Vagina (tissue), 2 donors: Measurements from ENCODE around the gene LRRC31. TPM values are rescaled to one million over a fixed set of nuclear protein-coding genes. Genes with fewer than 3 reads are reported as not detected.

Source experiments
- DNase-seq, 2 donors: peaks; one replicate each; pipeline ENCODE4 v3.0.0-alpha.2; 2017; ENCODE audit errors: extremely low spot score in 2 of 2
- H3K27ac ChIP-seq: fragments of 200-600 bp; sonication (generic); one replicate; pipeline ENCODE4 v1.5.1; 2019
- H3K27me3 ChIP-seq: fragments of 200-600 bp; sonication (generic); one replicate; pipeline ENCODE4 v1.5.1; 2019
- H3K36me3 ChIP-seq, 2 donors: fragments of 200-600 bp; sonication (generic); one replicate each; pipeline ENCODE4 v1.5.1; 2017 to 2019
- H3K4me1 ChIP-seq: fragments of 200-600 bp; sonication (generic); one replicate; pipeline ENCODE4 v1.5.1; 2019
- H3K4me3 ChIP-seq, 2 donors: fragments of 200-600 bp; sonication (generic); 1 replicate in 1 of 2; 2 replicates in 1 of 2; pipeline ENCODE4 v1.5.1; 2016 to 2019
- H3K9me3 ChIP-seq: fragments of 200-600 bp; sonication (generic); one replicate; pipeline ENCODE4 v1.5.1; 2019
- POLR2A ChIP-seq, 2 donors: fragments of 450-650 bp; IDR thresholded peaks; one replicate each; pipeline ENCODE4 v1.6.1; 2017; ENCODE audit warnings: antibody characterized with exemption in 2 of 2, mild to moderate bottlenecking in 2 of 2, moderate library complexity in 2 of 2
- POLR2AphosphoS5 ChIP-seq, 2 donors: sonication (generic); formaldehyde crosslinking; IDR thresholded peaks; one replicate each; pipeline ENCODE4 v1.9.0; 2017; ENCODE audit warnings: antibody characterized with exemption in 2 of 2, mild to moderate bottlenecking in 2 of 2, low read depth in 1 of 2; ENCODE audit not compliant: insufficient read depth in 1 of 2
- intact Hi-C: fragments of 100-400 bp; cut with DNase I; formaldehyde crosslinking; loops from one replicate; pipeline ENCODE4 v1.15.1; 2023
- total RNA-seq: library from RNA; depleted of rRNA; stranded (reverse); fragments of >200 nt; gene quantifications from one replicate; pipeline ENCODE4 v1.2.3, GENCODE V29; 2016
- TF ChIP-seq, protein P1 (sequence below), 3 experiments: fragments of 450-650 bp in 2 of 3; fragments of 200-600 bp in 1 of 3; sonication (generic) in 1 of 3; IDR thresholded peaks; one replicate each; pipeline ENCODE4 v1.5.1; 2017 to 2019; ENCODE audit warnings: antibody characterized with exemption in 3 of 3, mild to moderate bottlenecking in 2 of 3, moderate library complexity in 2 of 3

LRRC31 gene
- total RNA-seq, 1 donor from 2014 or later: not detected

DNA sequence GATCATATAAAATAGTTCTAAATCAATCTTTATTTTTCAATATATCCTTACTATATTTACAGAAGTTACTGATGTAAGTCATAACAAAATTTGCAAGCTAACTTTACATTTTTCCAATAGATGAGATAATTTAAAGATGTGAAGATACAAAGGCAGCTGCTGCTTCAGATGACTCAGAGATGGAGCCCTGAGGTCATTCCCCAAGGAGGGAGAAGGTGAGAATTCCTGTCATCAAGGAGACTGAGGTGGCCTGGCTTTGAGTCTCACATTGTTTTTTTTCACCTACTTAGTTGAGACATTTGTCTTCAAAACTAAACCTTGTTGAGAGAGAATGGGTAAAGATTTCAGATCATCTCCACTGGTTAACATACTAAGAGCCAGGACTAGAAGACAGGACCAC is 37.7 kb upstream of the LRRC31 start:
- no peaks in the 10 kb centered on the region for H3K9me3 ChIP-seq
- no peaks in the 10 kb centered on the region for H3K27me3 ChIP-seq
- no peak overlapping the region for H3K4me3 ChIP-seq
- H3K36me3 ChIP-seq: no peaks in the 10 kb centered on the region
- TF ChIP-seq POLR2A (IDR thresholded peaks at IDR 0.05) (no peak), POLR2AphosphoS5 (IDR thresholded peaks at IDR 0.05; ENCODE audit: insufficient read depth in 1 of 2, low read depth in 1 of 2) (no peak)
- TF ChIP-seq, protein P1, sequence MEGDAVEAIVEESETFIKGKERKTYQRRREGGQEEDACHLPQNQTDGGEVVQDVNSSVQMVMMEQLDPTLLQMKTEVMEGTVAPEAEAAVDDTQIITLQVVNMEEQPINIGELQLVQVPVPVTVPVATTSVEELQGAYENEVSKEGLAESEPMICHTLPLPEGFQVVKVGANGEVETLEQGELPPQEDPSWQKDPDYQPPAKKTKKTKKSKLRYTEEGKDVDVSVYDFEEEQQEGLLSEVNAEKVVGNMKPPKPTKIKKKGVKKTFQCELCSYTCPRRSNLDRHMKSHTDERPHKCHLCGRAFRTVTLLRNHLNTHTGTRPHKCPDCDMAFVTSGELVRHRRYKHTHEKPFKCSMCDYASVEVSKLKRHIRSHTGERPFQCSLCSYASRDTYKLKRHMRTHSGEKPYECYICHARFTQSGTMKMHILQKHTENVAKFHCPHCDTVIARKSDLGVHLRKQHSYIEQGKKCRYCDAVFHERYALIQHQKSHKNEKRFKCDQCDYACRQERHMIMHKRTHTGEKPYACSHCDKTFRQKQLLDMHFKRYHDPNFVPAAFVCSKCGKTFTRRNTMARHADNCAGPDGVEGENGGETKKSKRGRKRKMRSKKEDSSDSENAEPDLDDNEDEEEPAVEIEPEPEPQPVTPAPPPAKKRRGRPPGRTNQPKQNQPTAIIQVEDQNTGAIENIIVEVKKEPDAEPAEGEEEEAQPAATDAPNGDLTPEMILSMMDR (IDR thresholded peaks at IDR 0.05): no peak
- H3K4me1 ChIP-seq: no peaks in the 10 kb centered on the region
- intact Hi-C loops: no loop called here
- no peak overlapping the region for H3K27ac ChIP-seq
- no peak for DNase-seq

DNA sequence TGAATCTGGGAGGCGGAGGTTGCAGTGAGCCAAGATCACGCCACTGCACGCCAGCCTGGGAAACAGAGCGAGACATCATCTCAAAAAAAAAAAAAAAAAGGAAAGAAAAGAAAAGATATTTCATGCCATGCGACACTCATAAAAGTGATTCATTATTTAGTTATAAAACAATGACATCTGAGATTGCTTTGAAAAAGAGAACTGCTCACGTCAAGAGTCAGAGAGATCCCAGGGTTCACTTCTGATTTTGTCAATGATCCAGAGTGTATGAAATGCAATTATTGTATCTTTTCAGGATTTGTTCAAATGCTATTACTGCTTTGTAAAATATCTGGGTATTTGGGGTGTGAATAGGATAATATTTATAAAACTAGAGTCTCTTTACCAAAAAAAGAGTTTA is 35.7 kb upstream of the LRRC31 start:
- Histone ChIP-seq H3K4me1 (no peaks in the 10 kb centered on the region), H3K9me3 (peaks cover 6% of the 10 kb centered on the region), H3K4me3 (no peak overlapping the region), H3K36me3 (no peaks in the 10 kb centered on the region), H3K27me3 (no peaks in the 10 kb centered on the region), H3K27ac (no peak overlapping the region)
- intact Hi-C loops: no loop called here
- no peak for TF ChIP-seq POLR2AphosphoS5 (IDR thresholded peaks at IDR 0.05; ENCODE audit: insufficient read depth in 1 of 2, low read depth in 1 of 2)
- TF ChIP-seq, protein P1 (IDR thresholded peaks at IDR 0.05): no peak
- no peak for TF ChIP-seq POLR2A (IDR thresholded peaks at IDR 0.05)
- no peak for DNase-seq

DNA sequence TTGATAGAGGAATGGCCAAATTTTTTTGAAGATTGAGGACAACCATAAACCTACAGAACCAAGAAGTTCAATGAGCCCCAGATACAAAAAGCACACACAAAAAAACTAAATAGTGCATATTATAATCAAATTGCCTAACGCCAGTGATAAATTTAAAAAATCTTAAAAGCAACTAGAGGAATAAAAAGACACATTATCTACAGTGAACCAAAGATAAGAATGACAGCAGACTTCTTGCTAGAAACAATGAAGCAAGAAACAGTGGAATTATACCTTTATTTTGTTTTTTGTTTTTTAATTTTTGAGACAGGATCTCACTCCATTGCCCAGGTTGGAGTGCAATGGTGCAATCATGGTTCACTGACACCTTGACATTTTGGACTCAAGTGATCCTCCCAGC is 31.7 kb upstream of the LRRC31 start:
- Histone ChIP-seq H3K27me3 (no peaks in the 10 kb centered on the region), H3K4me3 (no peak overlapping the region), H3K27ac (no peak overlapping the region), H3K36me3 (no peaks in the 10 kb centered on the region), H3K4me1 (no peaks in the 10 kb centered on the region), H3K9me3 (peaks cover 6% of the 10 kb centered on the region)
- TF ChIP-seq, protein P1 (IDR thresholded peaks at IDR 0.05): no peak
- TF ChIP-seq POLR2AphosphoS5 (IDR thresholded peaks at IDR 0.05; ENCODE audit: insufficient read depth in 1 of 2, low read depth in 1 of 2) (no peak), POLR2A (IDR thresholded peaks at IDR 0.05) (no peak)
- intact Hi-C loops: no loop called here
- no peak for DNase-seq

DNA sequence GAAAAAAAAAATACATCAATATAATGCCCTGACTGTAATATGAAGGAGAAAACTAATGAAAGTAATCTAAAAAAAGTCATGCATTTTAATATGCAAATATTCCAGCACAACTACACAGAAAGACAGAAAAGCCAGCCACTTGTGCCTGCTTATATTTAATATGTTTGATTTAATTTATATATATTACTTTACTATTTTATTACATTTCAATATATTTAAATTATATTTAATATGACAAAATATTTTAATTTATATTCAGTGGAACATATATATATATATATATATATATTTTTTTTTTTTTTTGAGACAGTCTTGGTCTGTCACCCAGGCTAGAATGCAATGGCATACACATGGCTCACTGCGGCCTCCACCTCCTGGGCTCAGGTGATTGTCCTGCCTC is 27.5 kb upstream of the LRRC31 start:
- no peak overlapping the region for H3K27ac ChIP-seq
- DNase-seq: no peak
- no peak overlapping the region for H3K4me3 ChIP-seq
- intact Hi-C loops: no loop called here
- peaks cover 6% of the 10 kb centered on the region for H3K9me3 ChIP-seq
- no peaks in the 10 kb centered on the region for H3K4me1 ChIP-seq
- no peaks in the 10 kb centered on the region for H3K36me3 ChIP-seq
- no peaks in the 10 kb centered on the region for H3K27me3 ChIP-seq
- TF ChIP-seq, protein P1 (IDR thresholded peaks at IDR 0.05): no peak
- no peak for TF ChIP-seq POLR2AphosphoS5 (IDR thresholded peaks at IDR 0.05; ENCODE audit: insufficient read depth in 1 of 2, low read depth in 1 of 2)
- TF ChIP-seq POLR2A (IDR thresholded peaks at IDR 0.05): no peak

DNA sequence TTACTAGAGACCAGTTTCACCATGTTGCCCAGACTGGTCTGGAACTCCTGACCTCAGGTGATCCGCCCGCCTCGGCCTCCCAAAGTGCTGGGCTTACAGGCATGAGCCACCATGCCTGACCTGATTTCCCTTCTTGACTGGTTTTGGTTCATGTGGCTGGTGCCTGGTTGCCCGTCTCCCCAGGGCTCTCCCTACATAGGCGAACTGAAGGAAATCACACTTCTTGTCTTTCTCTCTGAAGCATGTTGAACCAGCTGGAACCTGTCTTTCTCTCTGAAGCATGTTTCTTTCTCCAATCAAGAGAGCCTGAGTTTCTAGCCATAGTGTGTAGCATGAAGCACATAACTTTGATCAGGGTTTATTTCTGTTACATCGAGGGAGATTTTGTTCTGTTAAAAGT is 25.3 kb upstream of the LRRC31 start:
- Histone ChIP-seq H3K27me3 (no peaks in the 10 kb centered on the region), H3K4me3 (no peak overlapping the region), H3K4me1 (no peaks in the 10 kb centered on the region), H3K36me3 (no peaks in the 10 kb centered on the region), H3K9me3 (no peaks in the 10 kb centered on the region), H3K27ac (no peak overlapping the region)
- intact Hi-C loops: no loop called here
- TF ChIP-seq, protein P1 (IDR thresholded peaks at IDR 0.05): no peak
- no peak for TF ChIP-seq POLR2A (IDR thresholded peaks at IDR 0.05)
- TF ChIP-seq POLR2AphosphoS5 (IDR thresholded peaks at IDR 0.05; ENCODE audit: insufficient read depth in 1 of 2, low read depth in 1 of 2): no peak
- DNase-seq: no peak
